T-helper 22 cell (primary cell): ENCODE data around the gene NOTCH2.

Experiments
- DNase-seq: peaks from one replicate; pipeline ENCODE4 v3.0.0-alpha.2; 2020; ENCODE audit warnings: low read depth

Gene NOTCH2

GRCh38 chr1:119975006-119975405 is 94.5 kb downstream of the NOTCH2 start:
- DNase-seq, result no peak

DNA sequence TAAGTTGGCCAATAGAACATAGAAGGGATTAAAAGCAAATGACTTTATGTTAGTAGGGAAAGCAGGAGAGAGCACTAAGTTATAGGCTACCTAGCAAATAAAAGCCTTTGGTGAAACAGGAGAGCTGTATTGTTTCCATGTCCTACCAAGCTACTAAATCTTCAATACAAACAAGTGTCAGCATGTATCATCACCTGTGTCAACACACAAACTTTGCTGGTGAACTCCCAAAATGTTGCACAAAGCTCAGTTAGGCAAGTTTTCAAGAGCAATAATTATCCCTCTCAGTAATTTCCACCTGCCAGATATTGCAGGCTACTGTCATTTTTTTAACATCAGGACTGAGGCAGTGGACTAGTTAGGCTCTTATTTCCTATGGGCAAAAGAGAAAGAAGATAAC is 95.4 kb downstream of the NOTCH2 start:
- DNase-seq, result no peak

DNA sequence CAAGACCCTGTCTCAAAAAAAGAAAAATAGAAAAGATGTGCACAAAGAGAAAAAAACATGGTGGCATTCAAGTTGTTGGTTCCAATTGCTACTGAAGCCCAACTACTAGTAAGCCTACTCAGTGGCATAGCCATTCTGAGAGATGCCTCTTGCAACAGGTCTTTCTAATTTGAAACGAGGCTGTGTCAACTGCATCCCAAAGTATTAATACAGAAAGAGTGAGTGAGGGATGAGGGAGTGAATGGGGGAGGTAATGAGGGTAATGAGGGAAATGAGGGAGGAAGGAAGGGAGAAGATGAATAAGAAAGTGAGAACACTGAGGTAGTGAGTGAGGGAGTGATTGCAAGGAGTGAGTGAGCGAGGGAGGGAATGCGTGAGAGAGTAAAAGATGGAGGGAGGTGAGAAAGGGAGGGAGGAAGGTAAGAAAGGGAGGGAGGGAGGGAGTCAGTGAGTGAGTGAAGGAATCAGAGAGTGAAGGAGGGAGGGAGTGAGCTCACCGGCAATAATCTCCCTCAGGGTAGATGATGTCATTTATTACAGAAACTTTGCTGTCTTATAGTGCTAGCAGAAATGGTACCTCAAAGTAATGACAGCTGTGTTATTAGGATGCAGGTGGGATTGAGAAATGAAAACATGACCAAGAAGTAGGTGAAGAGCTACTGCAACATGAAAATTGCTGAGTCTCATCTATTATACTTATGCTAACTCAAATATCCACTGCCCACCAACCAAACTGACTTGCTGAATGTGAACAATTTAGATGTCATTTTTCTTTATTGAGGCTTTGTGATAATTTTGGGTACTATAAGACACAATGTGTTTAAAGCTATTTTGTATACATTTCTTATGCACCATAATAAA is 97.5 kb downstream of the NOTCH2 start:
- no peak for DNase-seq

DNA sequence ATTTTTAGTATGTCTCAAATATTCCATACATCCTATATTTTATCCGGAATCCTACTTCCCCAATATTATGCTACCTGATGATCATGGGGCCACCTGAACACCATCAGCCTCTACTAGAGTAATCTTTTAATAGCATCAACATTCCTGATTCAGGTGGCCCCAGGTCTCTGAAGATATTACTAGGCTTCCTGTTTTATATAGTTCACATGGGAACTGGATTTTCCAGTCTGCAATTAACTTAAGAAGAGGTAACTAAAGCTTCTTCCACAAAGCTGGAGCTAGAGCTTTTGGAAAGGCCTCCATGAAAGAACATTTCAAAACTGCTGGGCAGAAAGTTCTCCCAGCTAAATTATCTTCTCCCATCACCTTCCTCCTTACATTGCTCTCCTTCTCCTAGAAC is 100.9 kb downstream of the NOTCH2 start:
- DNase-seq, result no peak

DNA sequence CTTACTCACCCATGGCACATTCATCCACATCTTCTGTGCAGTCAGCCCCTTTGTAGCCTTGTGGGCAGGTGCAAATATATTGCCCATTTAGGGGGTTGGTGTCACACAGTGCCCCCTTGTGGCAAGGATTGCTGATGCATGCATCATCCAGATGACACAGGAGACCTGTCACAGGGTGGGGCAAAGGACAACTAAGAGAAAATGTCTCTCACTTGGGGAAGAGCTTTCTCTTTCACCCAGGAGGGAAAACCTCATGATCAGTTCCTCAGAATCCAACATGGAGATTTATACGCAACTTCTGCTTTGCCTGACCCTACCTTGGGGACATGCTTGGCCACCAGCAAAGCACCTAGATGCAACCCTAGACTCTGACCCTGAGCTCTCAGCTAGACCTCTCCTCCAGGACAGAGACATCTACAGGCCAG is 101.4 kb downstream of the NOTCH2 start:
- DNase-seq, result peak; percentile 25

- DNase-seq, result no peak
These were observed 102.8 kb downstream of the NOTCH2 start for GRCh38 chr1:119966681-119967080.

- DNase-seq, result no peak
These were observed 103.4 kb downstream of the NOTCH2 start for GRCh38 chr1:119966020-119966419.

DNA sequence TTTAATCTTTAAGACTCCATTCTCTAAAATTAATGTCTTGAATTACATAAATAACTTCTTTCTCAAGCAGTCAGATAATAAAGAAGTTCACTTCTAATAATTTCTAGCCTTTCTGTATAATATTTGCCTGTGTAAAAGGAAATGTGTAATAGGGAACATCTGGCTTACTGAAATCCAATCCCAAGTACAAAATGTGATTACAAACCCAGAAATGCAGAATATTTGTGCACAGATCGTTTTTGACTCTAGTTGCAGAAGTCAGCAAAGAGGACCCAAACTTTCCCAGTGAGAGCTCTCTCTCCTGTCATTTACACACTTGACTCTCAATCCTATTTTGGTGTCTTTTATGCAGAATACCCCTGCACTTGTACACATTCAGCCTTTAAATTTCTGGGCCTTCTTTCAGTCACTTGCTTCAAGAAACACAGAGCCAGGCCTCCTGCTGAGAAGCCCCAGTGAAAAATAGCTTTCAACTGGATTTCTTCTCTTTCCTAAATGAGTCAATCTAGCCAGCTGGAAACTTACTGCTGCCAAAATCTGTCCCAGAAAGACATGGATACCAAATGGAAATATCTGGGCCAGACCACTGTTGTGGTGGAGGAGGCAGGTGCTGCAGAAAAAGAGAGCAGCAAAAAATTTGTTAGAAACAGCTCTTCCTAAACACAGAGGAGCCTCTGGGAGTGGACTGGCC is 104.6 kb downstream of the NOTCH2 start:
- DNase-seq, result no peak

DNA sequence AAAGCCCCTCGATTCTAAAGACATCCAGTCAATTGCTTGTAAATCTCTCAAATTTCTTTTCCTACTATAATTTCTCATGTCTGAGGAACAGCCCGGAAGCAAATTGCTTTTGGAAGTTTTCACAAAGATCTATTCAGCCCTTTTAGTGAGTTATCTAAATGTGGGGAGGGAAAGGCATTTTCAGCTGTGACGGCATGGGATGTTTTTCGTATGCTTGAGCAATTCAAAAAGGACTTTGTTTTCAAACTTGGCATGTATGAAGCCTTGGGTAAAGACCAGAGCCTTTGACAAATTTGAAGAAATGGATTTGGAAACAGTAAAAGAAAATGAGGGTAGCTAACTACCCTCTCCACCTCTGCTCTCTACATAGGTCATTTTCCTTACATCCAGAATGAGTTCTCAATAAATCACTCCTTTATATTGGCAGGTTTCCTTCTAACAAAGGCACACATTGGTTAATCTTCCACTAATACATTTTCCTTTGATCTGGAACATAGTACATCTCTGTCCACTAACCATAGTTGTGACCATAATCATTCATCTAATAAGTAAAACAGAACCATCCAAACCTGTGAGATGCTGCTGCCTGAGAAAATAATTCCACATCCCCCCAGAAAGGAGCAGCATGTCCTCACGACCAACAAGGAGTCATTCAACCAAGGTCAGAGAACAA is 107.0 kb downstream of the NOTCH2 start:
- no peak for DNase-seq

GRCh38 chr1:119960501-119960900 is 109.0 kb downstream of the NOTCH2 start:
- no peak for DNase-seq

- DNase-seq, result no peak
These were observed 109.9 kb downstream of the NOTCH2 start for GRCh38 chr1:119959268-119960220.

GRCh38 chr1:119958223-119958622 is 111.2 kb downstream of the NOTCH2 start:
- no peak for DNase-seq

DNA sequence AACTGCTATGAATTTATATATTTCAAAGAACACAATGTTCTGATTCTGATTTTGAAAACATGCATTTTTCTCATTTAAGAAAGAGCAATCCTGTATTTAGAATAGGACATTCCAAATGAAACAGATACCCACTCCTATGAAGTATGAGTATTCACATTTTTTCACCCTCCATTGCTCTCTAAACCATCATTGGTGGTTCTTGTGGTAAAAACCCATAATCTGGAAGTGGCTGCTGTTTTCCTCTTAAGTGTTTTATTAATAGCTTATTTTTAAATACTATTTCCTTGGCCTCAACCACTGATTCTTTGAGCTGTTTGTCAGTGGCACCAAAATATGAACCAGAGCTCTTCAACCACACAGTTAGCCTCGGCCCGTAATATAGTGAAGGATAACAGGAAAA is 113.2 kb downstream of the NOTCH2 start:
- no peak for DNase-seq

GRCh38 chr1:119954476-119955422 is 114.7 kb downstream of the NOTCH2 start:
- DNase-seq, result no peak

DNA sequence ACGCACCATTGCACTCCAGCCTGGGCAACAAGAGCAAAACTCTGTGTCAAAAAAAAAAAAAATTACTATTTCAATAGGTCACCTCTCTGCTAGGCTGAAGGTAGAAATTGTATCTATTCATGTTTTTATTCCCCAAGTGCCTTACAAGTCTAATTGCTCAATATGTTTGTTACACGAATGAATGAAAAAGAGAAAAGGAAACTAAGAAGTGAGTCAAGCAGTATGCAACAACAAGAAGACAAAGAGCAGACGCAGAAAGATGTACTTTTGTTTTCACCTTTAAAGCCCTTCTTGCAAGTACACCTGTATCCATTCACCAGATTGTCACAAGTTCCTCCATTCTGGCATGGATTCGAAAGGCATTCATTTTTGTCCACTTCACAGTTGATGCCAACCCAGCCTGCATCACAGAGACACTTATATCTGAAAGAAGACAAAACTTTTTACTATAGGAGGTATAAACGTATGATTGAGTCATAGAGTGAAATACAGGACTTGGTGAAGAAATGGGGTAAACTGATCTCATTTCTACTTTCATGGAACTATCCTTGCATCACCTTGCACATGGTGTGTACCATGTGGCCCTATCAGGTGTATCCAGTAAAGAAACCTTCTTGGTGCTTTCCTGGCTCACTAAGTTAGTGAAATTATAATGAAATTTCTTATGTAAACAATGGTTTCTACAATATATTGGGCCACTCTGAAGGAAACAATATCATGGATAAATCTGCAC is 116.0 kb downstream of the NOTCH2 start:
- DNase-seq, result no peak

DNA sequence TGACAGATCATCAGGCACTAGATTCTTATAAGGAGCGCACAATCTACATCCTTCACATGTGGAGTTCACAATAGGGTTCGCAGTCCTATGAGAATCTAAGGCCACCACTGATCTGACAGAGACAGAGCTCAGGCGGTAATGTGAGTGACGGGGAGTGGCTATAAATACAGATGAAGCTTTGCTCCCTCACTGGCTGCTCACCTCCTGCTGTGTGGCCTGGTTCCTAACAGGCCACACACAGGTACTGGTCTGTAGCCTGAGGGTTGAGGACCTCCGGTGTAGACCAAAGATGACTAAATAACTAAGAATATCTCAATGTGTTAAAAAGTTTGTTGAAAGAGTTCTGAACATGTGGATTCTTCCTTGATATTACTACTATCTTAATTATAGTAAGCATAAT is 117.0 kb downstream of the NOTCH2 start:
- no peak for DNase-seq

- peak; percentile 13 for DNase-seq
These were observed 120.9 kb downstream of the NOTCH2 start for GRCh38 chr1:119948342-119949214.

- DNase-seq, result no peak
These were observed 122.0 kb downstream of the NOTCH2 start for GRCh38 chr1:119947468-119947867.

DNA sequence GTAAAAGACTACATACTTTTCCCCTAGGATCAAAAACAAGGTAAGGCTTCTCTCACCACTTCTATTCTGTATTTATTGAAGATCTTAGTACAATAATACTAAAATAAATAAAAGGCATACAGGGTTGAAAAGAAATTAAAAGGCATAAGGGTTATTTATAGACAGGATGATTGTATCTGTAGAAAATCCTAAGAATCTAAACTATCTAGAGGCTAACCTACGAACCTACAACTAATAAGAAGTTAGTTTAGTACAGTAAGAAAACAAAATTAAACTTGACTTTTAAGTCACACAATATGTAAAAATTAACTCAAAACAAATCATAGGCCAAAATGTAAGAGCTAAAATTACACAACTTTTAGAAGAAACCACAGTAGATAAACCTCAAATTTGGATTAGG is 122.7 kb downstream of the NOTCH2 start:
- no peak for DNase-seq
